AG20443 (cell line): Measurements from ENCODE around the gene CCL15.

Source experiments
- DNase-seq: peaks from one replicate; pipeline ENCODE4 v3.0.0; 2012; ENCODE audit warnings: low spot score, mixed read lengths

The CCL15 gene

DNA sequence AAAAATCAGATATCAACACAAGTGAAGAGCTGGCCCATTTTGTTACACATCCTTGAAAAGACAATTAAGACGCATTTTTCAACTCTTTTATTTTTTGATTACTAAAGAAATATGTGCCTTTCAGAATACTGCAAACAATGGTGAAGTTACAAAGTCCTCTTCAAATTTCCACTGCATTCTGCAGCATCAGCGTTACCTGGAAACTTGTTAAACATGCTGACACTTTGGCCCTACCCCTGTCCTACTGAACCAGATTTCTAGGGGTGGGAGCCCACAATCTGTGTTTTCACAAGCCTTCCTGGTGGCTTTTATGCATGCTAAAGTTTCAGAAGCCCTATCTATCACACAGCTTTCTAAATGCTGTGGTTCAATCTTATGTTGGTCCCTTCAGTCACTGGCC, 10.3 kb downstream of the CCL15 start:
- DNase-seq: no peak

DNA sequence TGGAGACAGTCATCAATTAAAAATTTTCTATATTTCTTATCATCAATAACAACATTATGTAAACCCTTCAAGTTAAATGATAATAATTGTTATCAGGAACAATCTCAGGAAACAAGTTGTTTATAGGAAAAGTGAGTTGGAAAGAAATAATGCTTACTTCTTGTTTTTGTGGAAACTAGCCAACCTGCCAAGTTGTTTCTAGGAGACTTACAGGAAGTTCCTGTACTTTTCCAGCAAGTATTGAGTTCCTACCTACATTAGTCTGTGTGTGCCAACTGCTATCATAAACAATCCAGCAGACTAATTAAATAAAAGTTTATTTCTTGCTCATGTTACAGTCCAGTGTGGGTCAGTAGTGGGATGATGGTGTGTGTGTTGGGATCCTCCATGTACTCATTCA, 13.2 kb downstream of the CCL15 start:
- no peak for DNase-seq

DNA sequence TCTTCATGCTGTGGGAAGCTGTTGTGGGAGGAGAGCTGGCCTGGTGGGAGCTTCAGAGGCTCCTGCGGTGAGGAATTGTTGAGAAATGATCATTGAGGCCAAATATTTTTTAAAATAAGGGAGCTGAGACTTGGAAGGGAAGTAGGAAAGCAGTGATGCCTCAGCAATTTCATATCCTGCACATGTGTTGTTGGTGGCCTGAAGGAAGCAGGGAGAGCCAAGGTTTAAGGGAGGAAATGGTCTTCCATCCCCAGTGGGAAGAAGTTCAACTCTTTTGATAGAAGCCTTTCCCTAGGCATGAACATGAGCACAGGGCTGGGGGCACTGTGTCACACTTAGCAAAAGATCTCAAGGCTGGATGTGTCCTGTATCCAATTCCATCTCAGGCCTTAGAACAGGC, 14.7 kb downstream of the CCL15 start, which contains the start of gene CCL14:
TSS of gene CCL14 (minus strand) at position 87 of the 400 bp plus-strand sequence. CDS start at position 7, 80 bp downstream.
- no peak for DNase-seq

DNA sequence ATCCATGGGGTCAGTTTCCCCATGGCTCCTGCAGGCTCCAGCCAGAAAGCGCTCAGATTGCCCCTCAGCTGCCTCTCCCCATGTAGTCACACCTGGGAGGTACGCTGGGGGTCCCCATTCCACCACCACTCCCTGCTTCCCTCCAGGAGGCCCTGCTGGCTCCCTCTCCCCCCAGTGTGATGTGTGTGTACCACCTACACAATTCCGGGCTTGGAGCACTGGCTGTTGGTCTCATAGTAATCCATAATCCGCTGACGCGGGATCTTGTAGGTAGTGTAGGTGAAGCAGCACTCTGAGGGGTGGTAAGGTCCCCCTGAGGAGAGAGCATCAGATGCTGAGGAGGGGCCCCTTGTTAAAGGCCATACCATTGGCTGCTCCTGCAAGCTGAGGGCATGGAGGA, 17.2 kb downstream of the CCL15 start:
- no peak for DNase-seq

DNA sequence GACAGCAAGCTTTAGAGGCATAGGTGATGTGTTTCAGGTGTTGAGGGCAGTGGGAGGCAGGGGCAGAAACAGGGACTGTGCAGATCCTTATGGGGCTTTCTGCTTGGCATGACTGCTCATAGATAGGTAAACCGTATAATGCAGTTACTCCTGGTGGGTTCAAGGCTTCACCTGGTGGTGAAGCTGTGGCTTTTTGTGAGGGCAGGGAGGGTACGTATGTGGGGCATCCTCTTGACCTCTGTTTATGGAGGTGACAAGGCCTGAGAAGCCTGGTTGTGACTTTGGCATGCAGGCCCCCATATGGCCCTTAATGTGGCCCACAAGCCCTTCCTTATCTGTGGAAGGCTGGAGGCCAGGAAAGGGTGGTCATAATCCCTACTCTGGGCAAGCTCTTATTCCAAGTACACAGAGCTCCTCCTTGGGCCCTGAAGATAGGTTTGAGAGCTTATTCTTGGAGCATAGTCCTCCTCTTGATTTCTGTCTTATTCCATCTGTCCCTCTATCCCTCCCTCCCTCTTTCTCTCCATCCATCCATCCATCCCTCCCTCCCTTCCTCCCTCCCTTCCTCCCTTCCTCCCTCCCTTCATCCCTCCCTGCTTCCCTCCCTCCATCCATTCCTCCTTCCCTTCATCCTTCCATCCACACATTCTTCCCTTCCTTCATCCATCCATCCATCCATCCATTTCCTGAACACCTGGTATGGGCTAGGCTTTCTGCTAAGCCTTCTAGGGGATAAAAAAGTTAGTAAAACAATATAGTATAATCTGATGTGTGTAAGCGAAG, 18.8 kb downstream of the CCL15 start:
- DNase-seq: no peak

DNA sequence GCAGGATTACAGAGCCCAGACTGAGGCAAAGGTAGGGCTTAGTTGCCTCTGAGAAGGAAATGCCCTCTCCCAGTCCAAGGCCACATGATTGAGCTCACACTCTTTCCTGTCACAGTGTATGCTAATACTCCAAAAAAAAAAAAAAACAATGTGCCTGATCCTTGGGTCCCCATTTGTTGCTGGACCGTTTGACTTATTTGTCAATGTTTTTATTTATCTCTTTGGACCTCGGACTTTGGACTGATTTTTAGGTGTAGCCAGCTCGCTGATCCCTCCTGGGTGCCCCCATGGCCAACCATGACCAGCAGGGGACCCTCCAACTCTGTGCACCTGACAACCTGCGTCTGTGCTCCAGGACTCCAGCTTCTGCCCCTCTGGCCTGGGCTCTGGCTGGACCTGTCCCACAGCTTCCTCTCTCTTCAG, 19.4 kb downstream of the CCL15 start:
- no peak for DNase-seq

DNA sequence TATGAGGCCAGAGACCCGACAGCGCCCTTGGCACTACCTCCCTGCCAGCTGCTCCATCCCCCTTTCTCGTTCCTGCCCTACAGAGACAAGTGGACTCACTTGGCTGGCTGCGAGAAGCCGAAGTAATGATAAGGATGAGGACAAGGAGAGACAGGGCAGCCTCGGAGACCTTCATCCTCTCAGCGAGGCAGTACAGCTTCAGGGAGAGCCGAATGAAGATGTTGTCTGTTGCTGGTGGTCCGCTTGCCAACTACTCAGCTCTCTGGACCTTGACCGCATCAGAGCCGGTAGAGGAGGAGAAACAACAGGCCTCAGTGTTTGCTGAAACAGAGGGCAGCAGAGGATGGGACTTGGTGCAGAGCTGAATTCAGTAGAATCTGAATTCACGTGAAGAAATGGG, 20.1 kb downstream of the CCL15 start, which contains the start of gene CCL16:
TSS of gene CCL16 (minus strand) at position 252 of the 400 bp plus-strand sequence. CDS start at position 175, 77 bp downstream.
- no peak for DNase-seq

DNA sequence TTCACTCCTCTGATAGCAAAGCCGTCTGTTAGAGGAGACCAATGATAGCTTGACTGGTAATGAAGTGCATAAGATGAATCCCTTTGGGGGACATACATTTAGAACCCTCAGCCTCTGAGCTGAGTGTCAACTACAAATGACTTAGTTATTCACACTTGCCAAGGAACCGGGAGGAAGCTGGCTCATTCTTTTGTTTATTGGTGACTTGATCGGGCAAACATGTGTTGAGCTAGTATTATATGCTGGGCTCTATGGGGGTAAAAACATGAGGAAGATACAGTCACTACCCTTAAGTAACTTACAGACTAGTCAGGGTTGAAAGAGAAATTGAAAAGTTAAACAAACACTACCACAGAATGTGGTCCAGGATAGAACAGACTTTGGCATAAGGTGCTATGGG, 23.0 kb downstream of the CCL15 start:
- no peak for DNase-seq

DNA sequence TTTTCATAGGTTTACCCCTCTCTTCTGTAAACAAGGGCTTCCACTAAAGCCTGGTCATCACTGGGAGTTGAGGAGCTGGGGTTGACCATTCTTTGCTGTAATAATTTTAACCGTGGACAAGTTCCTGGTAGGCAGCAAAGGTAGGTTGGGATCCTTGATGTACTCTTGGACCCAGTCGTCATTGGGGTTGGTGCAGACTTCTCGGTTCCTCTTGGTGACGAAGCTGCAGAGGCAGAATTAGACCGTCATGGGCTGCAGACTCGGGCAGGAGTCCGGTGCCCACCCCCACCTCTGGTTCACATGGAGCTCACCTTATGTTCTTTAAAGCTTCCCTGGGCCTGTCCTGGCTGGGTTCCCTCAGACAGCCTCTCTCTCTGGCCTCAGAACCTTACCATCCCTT, 23.8 kb downstream of the CCL15 start:
- DNase-seq: no peak

DNA sequence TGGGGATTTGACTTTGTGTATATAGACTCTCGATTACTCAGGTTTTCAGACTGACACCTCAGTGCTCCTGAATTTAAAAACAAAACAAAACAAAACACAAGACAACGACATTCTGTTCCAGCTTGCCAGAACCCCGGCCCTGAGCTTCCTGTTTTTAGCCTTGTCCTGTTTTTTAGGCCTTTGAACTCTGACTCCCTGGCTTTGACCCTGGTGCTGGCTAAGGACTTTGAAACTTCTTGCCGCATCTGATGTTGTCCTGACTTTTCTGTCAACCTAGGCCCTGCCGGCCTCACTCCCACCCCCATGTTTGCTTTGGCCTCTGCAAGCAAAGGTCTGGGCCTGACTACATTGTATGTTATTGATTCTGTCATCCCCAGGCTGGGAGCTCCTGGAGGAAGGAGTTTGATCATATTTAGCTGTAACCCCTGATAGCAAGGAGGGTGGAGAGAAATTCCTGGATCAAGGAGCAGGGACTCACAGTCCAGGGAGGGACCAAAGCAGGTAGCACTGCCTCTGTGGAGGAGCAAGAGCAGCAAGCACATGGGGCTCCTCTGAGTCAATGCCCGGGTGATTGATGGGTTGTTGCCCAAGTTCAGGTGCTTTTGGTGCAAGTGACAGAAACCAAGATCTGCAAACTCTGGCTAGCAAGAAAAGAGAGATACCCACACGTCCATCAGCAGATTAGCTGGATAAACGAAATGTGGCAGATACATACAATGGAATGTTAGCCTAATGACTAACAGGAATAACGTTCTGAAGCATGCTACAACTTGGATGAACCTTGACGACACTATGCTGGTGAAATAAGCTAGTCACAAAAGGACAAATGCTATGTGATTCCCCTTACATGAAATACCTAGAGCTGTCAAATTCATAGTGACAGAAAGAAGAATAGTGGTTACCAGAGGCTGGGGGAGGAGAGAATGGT, 27.8 kb downstream of the CCL15 start:
- no peak for DNase-seq

DNA sequence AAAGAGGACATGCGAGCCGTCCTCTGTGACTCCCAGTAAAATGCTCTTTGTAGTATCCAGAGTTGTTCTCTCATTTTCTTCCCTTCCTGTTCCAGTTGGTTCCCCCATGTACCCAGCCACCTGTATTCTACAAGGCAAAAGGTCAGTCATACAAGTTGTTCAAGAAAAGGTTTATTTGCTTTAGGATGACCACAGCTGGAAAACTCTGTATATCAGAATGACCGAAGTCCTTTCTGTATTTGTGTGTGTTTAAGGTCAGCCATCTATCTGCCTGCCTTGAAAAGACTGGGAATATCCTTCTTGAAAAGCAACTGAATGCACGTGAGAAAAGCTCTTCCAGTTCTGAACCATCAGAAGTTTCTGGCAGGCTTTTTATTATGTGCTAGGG, 28.4 kb downstream of the CCL15 start:
- no peak for DNase-seq

DNA sequence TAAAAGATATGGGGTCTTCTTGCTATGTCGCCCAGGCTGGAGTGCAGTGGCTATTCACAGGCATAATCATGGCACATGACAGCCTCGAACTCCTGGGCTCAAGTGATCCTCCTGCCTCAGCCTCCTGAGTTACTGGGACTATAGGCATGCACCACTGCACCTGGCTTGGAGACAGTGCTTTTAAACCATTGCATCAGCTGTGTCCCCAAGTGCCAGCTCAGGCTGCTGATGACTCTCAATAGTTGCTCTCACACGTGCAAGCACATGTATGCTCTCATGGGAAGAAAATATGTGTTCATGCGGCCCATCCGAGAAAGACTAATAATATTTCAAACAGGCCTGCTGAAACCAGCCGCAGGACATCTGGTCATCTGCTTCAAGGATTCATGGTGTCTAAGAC, 28.8 kb downstream of the CCL15 start:
- no peak for DNase-seq

DNA sequence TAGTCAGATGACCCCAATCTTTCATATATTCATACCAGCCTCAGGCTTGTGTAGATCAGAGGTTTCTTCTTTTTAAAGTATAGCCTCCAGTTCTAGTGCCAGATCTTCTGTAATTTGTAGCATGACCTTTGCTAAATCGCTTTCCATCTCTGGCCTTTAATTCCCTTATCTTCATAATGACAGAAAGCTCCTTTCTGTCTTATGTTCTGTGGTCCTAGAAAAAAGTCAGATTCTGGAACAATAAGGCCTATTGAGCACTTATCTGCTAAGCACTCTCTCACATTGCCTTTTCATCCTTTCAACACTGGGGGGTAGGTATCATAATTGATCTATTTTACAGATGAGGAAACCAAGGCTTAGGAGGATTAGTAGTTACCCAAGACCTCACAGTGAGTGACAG, 29.3 kb downstream of the CCL15 start:
- DNase-seq: no peak

DNA sequence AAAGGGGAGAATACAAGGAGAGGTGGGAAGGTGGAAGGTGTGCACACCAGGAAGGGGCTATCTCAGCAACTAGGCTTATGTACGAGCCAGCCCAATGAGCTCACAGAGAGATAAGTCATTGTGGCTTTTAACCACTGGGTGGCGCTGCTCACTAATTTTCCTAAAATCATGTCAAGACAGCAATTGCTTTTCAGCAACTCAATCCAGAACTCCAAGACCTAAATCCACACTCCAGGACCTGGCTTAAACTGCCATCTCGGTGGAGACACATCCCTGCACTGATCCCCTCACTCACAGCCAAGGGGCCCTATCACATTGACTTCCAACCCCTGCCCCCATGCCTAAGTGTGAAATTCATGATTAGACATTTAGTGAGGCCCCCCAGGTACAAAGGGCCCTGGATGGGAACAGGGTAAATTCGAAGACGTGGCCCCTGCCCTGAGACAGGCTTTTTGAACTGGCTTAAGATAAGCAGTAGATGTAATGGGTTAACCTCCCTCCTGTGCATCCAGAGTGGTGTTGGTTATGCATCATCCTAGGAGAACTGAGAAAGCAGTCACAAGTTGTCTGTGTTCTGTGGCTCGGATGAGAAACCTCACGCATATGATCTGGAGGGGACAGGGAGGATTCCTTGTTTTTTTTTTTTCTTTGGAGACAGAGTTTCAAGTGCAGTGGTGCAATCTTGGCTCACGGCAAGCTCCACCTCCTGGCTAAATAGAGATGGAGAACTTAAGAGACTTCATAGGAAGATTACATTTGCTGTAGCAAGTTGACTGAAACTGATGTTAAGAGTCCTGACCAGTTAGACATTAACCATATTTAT, 31.6 kb downstream of the CCL15 start:
- DNase-seq: peak; percentile 76

DNA sequence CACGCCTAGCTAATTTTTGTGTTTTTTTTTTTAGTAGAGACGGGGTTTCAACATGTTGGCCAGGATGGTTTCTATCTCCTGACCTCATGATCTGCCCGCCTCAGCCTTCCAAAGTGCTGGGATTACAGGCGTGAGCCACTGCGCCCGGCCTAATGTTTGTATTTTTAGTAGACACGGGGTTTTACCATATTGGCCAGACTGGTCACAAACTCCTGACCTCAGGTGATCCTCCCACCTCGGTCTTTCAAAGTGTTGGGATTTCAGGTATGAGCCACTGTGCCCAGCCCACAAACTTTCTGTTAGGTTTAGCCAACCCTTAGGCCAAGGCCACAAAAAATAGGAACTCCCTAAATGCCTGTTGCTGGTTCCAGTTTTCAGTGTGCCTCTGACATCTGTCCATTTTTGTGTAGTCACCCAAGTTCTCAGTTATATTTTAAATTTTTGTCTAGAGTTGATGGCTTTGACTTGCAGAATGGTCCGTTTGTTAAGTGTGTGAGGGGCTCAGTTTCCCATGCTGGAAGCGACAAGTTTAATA, 32.8 kb downstream of the CCL15 start:
- DNase-seq: no peak

DNA sequence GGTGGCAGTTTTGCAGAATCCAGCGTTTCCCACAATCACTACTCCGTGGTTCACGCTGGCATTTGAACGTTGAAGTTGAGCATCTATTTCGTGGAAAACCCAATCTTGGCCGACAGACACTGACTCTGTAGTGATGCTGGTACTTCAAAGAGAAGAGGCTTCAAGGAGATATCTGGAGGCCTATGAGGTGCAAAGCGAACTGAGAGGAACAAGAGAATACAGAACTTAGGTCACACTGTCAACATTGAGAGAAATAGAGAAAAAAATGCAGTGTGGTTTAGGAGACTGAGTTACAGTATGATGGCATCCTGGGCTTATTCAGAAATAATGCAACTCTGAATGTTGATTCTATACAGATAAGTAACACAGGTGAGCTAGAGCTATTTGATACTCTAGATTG, 36.1 kb downstream of the CCL15 start:
- no peak for DNase-seq

DNA sequence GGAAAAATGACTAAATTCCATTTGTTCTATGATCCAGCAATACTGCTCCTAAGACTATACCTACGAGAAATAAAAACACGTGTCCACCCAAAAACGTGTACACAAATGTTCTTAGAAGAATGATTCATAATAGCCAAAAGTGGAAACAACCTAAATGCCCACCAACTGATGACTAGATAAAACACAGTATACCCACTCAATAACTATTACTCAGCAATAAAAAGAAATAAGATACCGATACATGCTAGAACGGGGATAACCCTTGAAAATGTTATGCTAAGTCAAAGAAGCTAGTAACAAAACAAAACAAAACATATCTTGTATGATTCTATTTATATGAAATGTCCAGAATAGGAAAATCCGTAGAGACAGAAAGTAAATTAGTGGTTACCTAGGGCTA, 37.7 kb downstream of the CCL15 start:
- DNase-seq: no peak

DNA sequence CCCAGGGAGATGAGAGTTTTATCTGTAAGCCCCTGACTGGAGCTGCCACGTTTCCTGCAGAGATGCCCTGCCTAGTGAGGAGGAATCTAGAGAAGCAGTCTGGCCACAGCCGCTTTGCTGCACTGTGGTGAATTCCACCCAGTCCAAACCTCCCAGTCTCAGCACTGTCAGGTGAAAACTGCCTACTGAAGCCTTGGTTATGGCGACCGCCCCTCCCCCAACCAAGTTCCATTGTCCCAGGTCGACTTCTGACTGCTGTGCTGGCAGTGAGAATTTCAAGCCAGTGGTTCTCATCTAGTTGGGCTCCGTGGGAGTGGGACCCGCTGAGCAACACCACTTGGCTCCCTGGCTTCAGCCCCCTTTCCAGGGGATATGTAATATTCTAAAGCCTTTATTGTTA, 47.6 kb downstream of the CCL15 start:
- DNase-seq: no peak

DNA sequence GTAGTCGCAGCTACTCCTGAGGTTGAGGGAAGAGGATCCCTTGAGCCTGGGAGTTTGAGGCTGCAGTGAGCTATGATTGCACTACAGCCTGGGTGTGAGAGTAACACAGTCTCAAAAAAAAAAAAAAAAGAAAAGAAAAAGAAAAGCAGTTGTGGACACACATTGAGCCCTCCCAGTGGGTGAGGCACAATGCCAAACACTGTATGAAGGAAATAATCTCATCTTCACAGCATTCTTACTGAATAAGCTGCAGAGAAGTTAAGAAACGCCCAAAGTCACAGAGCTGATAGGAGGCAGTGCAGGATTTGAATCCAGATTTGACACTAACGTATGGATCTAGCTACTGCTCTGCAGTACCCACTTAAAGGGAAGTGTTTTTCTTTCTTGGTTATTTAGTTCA, 52.0 kb downstream of the CCL15 start:
- no peak for DNase-seq

DNA sequence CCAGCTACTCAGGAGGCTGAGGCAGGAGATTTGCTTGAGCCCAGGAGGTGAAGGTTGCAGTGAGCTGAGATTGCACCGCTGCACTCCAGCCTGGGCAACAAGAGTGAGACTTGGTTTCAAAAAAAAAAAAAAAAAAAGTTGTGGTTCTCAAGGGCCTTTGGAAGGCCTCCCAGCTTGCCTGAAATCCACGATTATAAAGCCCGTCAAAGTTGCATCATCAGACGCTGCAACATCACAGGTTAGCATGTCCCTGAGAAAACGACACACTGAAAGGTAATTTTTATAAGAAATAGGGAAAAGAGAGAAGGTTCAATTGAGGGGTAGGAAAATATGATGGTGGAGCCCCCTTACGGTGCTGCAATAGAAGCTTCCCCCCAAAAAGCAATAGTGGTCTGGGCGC, 53.3 kb downstream of the CCL15 start:
- DNase-seq: no peak
